ENCODE results near the gene OSBPL10.

The OSBPL10 gene

GRCh38 chr3:31758322-31758965 is 222.6 kb downstream of the OSBPL10 start:
- ATAC-seq: no peak
- TF ChIP-seq ISL1 (CRISPR knock-in tag; IDR thresholded peaks at IDR 0.05): no peak
- TF ChIP-seq CSRNP3 (CRISPR knock-in tag; IDR thresholded peaks at IDR 0.05): no peak
- TF ChIP-seq POU6F1 (CRISPR knock-in tag; IDR thresholded peaks at IDR 0.05; ENCODE audit: borderline replicate concordance, low read depth): no peak
- TF ChIP-seq CSDC2 (CRISPR knock-in tag; IDR thresholded peaks at IDR 0.05): no peak

GRCh38 chr3:31755926-31756658 is 225.0 kb downstream of the OSBPL10 start:
- no peak for TF ChIP-seq ISL1 (CRISPR knock-in tag; IDR thresholded peaks at IDR 0.05)
- TF ChIP-seq ZNF8 (CRISPR knock-in tag; IDR thresholded peaks at IDR 0.05): no peak
- no peak for TF ChIP-seq TOX (CRISPR knock-in tag; IDR thresholded peaks at IDR 0.05; ENCODE audit: borderline replicate concordance)
- no peak for TF ChIP-seq BACH2 (CRISPR knock-in tag; IDR thresholded peaks at IDR 0.05; ENCODE audit: borderline replicate concordance)
- TF ChIP-seq ESRRG (CRISPR knock-in tag; IDR thresholded peaks at IDR 0.05): no peak
- TF ChIP-seq TCF4 (CRISPR knock-in tag; IDR thresholded peaks at IDR 0.05; ENCODE audit: borderline replicate concordance): no peak
- TF ChIP-seq ZNF565 (CRISPR knock-in tag; conservative IDR thresholded peaks at IDR 0.05; ENCODE audit: low read depth): no peak
- no peak for TF ChIP-seq CREB5 (CRISPR knock-in tag; IDR thresholded peaks at IDR 0.05; ENCODE audit: low read depth)
- no peak for TF ChIP-seq ZC3H10 (CRISPR knock-in tag; IDR thresholded peaks at IDR 0.05)
- TF ChIP-seq ZNF70 (CRISPR knock-in tag; IDR thresholded peaks at IDR 0.05): no peak
- TF ChIP-seq GLIS3 (CRISPR knock-in tag; IDR thresholded peaks at IDR 0.05): no peak
- no peak for TF ChIP-seq ZFP30 (CRISPR knock-in tag; IDR thresholded peaks at IDR 0.05)
- no peak for TF ChIP-seq ZFP3 (CRISPR knock-in tag; IDR thresholded peaks at IDR 0.05)
- TF ChIP-seq PATZ1 (CRISPR knock-in tag; IDR thresholded peaks at IDR 0.05; ENCODE audit: borderline replicate concordance): no peak
- TF ChIP-seq CSDC2 (CRISPR knock-in tag; IDR thresholded peaks at IDR 0.05): no peak
- no peak for TF ChIP-seq PPARA (CRISPR knock-in tag; IDR thresholded peaks at IDR 0.05; ENCODE audit: borderline replicate concordance)
- TF ChIP-seq OSR1 (CRISPR knock-in tag; IDR thresholded peaks at IDR 0.05): no peak
- no peak for TF ChIP-seq SNAI2 (CRISPR knock-in tag; IDR thresholded peaks at IDR 0.05)
- TF ChIP-seq ARNTL (CRISPR knock-in tag; IDR thresholded peaks at IDR 0.05; ENCODE audit: borderline replicate concordance, low read depth): no peak
- ATAC-seq: no peak

- ATAC-seq: no peak
- TF ChIP-seq ZNF565 (CRISPR knock-in tag; conservative IDR thresholded peaks at IDR 0.05; ENCODE audit: low read depth) (no peak), GLIS3 (CRISPR knock-in tag; IDR thresholded peaks at IDR 0.05) (no peak), TOX (CRISPR knock-in tag; IDR thresholded peaks at IDR 0.05; ENCODE audit: borderline replicate concordance) (no peak), OSR1 (CRISPR knock-in tag; IDR thresholded peaks at IDR 0.05) (no peak), SNAI2 (CRISPR knock-in tag; IDR thresholded peaks at IDR 0.05) (no peak), ZC3H10 (CRISPR knock-in tag; IDR thresholded peaks at IDR 0.05) (no peak), TSHZ2 (CRISPR knock-in tag; IDR thresholded peaks at IDR 0.05) (no peak), CSDC2 (CRISPR knock-in tag; IDR thresholded peaks at IDR 0.05) (no peak), ESRRG (CRISPR knock-in tag; IDR thresholded peaks at IDR 0.05) (no peak), ZNF70 (CRISPR knock-in tag; IDR thresholded peaks at IDR 0.05) (no peak), BACH2 (CRISPR knock-in tag; IDR thresholded peaks at IDR 0.05; ENCODE audit: borderline replicate concordance) (no peak), POU6F1 (CRISPR knock-in tag; IDR thresholded peaks at IDR 0.05; ENCODE audit: borderline replicate concordance, low read depth) (no peak), PATZ1 (CRISPR knock-in tag; IDR thresholded peaks at IDR 0.05; ENCODE audit: borderline replicate concordance) (no peak), ZNF8 (CRISPR knock-in tag; IDR thresholded peaks at IDR 0.05) (no peak)
These were observed 226.3 kb downstream of the OSBPL10 start for GRCh38 chr3:31754575-31755278.

Measured in SK-N-SH treated with all-trans-retinoic acid at 6 μM for 48 hours (cell line).